T-helper 22 cell (primary cell): Measurements from ENCODE around the gene AGFG2.
"Not testable (repeated sequence)": the region's sequence is repeated elsewhere in the genome, so short reads cannot be mapped to it uniquely, and the experiment has no call there.

Experiments used
- DNase-seq: peaks from one replicate; pipeline ENCODE4 v3.0.0-alpha.2; 2020; ENCODE audit warnings: low read depth

The AGFG2 gene, protein sequence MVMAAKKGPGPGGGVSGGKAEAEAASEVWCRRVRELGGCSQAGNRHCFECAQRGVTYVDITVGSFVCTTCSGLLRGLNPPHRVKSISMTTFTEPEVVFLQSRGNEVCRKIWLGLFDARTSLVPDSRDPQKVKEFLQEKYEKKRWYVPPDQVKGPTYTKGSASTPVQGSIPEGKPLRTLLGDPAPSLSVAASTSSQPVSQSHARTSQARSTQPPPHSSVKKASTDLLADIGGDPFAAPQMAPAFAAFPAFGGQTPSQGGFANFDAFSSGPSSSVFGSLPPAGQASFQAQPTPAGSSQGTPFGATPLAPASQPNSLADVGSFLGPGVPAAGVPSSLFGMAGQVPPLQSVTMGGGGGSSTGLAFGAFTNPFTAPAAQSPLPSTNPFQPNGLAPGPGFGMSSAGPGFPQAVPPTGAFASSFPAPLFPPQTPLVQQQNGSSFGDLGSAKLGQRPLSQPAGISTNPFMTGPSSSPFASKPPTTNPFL

DNA sequence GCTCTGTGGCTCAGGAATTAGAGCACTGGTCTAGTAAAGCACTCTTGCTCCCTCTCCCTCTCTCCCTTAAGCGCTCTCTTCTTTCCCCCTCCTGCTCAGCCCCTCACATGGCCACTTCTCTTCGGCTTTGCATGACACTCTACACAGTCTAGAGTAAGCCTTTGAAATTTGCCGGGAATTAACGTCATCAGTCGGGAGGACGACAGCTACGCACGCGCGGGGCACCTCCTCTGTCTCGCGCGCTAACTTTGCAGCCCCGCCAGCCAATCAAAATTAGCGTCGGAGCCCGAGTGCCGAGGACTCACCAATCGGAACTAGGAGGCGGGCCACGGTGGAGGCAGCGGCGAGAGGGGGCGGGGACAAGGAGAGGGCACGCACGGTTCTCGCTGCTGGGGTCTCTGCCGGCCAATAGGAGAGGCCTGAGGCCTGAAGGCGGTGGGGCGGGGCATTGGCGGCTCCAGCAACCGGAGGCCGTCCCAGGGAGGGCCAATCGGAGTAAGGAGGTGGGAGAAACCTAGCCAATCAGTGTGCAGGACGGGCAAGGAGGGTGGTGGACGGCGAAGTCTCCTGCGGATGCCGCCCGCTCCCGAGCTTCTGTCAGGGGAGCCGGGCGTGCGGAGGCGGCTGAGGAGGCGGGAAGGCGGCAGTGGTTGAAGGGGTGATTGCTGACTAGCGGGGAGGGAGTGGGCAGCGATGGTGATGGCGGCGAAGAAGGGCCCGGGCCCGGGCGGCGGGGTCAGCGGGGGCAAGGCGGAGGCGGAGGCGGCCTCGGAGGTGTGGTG is at the start of gene AGFG2:
TSS of gene AGFG2 (plus strand) at position 550 of the 782 bp plus-strand sequence. CDS start at position 694, 144 bp downstream.
- DNase-seq, result peak; percentile 100

DNA sequence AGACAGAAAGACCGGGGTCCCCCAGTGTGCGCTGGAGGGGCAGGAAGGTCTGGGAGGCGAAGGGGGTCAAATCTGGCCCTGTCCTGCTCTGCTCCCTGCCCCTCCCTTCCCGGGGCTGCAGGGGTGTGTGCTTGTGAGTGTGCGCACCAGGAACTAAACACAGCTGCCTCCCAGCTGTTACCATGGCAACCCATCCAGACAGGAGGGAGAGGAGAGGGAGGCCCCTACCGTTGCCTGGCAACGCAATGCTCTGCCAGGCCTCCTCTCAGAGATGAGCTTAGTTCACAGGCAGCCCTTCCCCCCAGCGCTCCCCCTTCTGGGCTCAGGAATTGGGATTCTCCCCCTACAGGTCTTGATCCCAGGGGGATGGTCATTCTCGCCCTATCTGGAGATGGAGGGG is 49.2 kb upstream of the AGFG2 start:
- peak; percentile 34 for DNase-seq

DNA sequence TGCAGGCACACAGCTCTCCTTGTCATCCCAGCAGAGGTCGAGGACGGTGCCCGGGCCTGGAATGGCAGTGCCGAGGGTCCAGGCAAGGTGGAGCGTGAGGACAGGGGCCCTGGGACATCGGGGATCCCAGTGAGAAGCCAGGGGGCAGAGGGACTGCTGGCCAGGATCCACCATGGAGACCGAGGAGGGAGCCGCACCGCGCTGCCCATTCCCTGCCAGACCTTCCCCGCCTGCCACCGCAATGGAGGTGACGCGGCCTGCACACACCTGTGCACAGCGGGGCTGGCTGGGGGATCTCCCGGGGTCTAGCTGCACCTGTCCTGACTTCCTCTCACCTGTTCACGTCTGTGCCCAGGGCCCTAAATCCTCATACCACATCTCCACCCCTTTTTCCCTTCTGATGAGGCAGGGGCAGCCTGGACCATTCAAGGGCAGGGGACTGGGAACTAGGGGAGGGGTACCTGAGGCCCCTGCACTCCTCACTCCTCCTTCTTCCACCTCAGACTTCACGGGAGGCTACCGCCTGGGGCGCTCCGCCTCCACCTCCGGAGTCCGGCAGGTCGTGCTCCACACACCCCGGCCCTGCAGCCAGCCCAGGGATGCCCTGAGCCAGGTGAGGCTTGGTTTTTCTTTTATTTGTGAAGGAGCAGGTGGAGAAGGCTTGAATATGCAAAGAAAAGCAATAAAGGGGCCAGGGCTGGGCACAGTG is 48.4 kb upstream of the AGFG2 start:
- no peak for DNase-seq

DNA sequence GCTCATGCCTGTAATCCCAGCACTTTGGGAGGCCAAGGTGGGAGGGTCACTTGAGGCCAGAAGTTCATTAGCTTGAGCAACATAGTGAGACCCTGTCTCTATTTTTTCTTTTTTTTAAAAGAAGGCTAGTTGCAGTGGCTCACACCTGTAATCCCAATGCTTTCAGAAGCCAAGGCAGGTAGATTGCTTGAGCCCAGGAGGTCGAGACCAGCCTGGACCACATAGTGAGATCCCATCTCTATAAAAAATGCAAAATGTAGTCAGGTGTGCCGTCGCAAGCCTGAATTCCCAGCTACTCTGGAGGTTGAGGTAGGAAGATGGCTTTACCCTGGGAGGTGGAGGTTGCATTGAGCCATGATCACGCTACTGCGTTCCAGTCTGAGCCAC is 47.8 kb upstream of the AGFG2 start:
- no peak for DNase-seq

DNA sequence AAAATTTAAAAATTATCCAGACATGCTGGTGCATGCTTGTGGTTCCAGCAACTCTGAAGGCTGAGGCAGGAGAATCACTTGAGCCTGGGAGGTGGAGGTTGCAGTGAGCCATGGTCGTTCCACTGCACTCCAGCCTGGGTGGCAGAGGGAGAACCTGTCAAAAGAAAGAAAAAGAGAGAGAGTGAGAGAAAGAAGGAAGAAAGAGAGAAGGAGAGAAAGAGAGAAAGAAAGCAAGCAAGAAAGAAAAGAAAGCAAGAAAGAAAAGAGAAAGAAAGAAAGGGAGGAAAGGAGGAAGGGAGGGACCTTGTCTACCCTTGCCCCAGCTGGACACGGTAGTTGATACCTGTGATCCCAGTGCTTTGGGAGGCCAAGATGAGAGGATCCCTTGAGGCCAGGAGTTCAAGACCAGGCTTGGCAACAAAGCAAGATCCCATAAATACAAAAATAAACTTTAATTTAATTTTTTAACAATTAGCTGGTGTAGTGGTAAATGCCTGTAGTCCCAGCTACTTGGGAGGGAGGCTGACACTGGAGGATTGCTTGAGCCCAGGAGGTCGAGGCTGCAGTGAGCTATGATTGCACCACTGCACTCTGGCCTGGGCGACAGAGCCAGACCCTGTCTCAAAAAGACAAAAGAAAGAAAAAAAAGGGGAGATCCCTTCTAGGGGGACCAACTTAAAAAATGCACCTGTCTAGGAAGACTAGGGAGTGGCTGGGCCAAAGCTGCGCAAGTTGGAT is 46.1 kb upstream of the AGFG2 start:
- DNase-seq, result no peak

DNA sequence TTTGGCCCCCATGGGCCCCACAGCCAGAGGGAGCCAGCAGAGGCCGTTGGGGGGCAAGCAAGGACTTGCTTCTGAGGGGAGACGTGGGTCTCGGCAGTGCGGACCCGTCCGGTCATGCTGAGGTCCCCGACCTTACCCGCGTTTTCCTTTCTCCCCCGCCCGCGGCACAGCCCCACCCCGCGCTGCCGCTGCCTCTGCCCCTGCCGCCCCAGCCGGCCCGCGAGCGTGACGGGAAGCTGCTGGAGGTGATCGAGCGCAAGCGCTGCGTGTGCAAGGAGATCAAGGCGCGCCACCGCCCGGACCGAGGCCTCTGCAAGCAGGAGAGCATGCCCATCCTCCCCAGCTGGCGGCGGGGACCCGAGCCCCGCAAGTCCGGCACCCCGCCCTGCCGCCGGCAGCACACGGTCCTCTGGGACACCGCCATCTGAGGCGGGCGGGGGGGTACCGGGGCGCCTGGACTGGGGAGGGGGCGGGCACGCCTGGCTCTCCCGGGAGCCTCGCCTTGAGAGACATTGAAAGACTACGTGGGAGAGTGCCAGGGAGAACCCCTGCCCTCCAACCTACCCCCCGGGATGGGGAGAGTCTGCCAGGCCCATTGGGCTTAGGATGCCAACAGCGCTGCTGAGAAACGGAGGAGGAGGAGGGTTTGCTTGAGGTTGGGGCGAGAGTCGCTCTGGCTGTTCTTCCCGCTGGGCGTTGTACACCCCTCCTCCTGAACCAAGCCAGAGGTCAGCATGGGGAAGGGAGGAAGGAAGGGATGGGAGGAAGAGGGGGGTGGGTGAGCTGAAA is 45.3 kb upstream of the AGFG2 start:
- DNase-seq, result no peak

DNA sequence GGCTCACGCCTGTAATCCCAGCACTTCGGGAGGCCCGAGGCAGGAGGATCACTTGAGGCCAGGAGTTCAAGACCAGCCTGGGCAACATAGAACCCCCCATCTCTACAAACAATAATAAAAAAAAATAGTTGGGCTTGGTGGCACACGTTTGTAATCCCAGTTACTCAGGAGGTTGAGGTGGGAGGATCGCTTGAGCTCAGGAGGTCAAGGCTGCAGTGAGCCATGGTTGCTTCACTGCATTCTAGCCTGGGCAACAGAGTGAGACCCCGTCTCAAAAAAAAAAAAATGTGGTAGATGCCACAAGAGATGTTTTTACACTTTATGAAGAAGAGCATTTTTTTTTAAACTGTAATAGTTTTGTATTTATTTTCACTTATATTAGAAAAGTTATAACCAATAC is 42.5 kb upstream of the AGFG2 start:
- DNase-seq, result no peak

DNA sequence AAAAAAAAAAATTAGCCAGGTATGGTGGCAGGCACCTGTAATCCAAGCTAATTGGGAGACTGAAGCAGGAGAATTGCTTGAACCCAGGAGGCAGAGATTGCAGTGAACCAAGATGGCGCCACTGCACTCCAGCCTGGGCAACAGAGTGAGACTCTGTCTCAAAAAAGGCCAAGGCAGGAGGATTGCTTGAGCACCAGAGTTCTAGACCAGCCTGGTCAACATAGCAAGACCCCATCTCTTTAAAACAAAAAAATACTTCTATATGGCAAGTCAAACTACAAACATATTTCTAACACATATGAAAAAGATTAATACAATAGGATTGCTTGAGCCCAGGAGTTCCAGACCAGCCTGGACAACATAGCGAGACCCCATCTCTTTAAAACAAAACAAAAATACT is 38.3 kb upstream of the AGFG2 start:
- DNase-seq, result not testable (repeated sequence)

DNA sequence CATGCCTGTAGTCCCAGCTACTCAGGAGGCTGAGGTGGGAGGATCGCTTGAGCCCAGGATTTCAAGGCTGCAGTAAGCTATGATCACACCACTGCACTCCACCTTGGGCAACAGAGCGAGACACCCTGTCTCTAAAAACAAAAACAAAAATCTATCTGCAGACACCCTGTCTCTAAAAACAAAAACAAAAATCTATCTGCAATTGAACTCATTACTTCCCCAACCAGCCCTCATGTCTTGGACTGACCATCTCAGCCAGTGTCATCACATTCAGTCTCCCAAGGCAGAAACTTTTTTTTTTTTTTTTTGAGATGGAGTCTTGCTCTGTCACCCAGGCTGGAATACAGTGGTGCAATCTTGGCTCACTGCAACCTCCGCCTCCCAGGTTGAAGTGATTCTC is 35.0 kb upstream of the AGFG2 start:
- DNase-seq, result not testable (repeated sequence)

DNA sequence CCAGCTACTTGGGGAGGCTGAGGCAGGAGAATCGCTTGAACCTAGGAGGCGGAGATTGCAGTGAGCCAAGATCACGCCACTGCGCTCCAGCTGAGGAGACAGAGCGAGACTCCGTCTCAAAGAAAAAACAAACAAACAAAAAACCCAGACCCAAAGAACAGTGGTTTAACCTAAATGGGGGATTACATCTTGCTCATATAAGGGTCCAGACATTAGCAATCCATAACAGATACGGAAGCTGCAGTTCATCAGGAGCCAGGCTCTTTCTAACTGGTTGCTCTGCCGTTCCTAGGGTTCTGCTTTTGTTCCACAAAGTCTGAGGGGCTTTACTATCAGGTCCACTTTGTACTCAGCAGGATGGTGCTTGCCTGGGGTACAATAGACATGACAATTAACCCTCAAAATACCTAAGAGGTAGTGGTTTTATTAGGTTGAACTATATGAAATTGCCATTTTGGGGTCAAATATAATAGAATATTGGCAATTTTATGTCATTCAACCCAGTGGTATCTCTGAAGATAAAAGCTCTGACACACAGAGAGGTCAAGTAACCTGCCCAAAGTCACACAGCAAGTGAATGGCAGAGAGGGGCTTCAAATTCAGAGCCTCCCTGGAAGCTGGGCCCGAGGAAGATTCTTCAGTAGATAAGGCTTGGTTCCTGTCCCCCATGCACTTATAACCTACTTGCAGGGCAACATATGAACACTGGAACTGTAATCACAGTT is 34.0 kb upstream of the AGFG2 start:
- no peak for DNase-seq

DNA sequence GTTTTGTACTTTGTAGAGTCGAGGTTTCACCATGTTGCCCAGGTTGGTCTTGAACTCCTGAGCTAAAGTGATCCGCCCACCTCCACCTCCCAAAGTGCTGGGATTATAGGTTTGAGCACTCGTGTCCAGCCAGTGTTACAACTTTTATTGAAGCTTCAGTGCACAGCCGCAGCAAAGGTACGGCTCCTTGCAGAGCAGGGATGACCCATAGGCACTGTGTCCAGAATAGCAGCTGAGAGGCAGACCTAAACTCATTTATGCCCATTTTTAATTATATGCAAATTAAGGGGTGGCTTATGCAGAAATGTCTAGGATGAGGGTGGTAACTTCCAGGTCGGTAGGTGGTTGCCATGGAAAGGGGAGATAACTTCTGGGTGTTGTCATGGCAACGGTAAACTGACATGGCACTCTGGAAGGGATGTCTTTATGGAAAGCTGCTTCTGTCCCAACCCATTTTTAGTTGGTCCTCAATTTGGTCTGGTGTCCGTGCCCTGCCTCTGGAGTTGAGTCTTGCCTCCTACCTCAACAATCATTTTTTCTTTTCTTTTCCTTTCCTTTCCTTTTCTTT is 32.6 kb upstream of the AGFG2 start:
- DNase-seq, result no peak

DNA sequence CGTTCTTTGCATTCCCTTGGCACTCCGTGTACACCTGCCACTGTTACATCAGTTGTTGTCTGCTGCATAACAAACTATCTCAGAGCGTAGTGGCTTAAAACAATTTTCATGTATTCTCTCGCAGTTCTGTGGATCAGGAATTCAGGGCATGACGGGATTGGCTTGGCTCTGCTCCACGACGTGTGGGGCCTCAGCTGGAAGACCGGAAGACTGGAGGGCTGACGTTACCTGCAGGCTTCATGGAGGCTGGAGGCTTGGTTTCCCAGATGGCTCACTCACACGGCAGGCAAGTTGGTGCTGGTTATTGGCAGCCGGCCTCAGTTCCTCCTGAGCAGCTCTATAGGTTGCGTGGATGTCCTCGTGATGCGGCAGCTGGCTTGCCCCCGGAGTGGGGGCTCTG is 29.8 kb upstream of the AGFG2 start:
- DNase-seq, result no peak

DNA sequence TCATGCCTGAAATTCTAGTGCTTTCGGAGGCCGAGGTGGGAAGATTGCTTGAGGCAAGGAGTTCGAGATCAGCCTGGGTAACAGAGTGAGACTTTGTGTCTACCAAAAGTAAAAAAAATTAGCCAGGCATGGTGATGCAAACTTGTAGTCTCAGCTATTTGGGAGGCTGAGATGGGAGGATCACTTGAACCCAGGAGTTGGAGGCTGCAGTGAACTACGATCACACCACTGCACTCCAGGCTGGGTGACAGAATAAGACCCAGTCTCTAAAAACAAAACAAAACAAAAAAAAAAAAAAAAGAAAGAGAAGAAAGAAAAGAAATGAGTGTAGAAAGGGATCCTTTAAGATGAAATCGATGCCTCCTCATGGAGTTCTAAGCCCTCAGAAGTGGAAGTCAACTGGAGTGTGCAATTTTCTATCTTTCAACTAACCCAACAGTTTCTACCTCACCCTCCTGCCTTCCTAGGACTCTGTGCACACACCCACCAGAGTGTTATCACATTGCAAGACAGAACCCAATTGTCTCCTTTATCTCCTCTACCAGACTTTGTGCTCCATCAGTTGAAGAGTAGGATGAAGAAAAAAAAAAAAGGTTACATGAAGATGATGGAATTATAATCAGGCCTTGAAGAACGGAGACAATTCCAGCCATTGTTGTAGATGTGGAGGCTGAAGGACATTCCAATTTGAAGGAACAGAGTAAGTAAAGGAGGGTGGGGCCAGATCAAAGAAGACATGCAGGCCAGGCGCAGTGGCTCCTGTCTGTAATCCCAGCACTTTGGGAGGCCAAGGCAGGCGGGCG is 28.4 kb upstream of the AGFG2 start:
- DNase-seq, result no peak

DNA sequence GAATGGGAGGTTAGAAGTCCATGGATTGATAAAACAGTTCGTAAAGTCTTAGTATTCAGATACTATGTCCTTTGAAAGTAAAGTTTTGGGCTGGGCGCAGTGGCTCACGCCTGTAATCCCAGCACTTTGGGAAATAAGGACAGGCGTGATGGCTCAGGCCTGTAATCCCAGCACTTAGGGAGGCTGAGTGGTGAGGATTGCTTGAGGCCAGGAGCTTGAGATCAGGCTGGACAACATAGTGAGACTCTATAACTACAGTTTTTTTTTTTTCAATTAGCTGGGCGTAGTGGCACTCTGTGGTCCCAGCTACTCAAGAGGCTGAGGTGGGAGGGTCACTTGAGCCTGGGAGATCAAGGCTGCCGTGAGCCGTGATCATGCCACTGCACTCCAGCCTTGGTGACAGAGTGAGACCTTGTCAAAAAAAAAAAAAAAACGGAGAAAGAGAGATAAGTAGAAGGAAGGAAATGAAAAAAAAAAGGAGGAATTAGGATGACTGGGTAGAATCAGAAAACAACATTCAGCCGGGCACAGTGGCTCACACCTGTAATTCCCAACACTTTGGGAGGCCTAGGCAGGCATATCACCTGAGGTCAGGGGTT is 25.7 kb upstream of the AGFG2 start:
- no peak for DNase-seq

DNA sequence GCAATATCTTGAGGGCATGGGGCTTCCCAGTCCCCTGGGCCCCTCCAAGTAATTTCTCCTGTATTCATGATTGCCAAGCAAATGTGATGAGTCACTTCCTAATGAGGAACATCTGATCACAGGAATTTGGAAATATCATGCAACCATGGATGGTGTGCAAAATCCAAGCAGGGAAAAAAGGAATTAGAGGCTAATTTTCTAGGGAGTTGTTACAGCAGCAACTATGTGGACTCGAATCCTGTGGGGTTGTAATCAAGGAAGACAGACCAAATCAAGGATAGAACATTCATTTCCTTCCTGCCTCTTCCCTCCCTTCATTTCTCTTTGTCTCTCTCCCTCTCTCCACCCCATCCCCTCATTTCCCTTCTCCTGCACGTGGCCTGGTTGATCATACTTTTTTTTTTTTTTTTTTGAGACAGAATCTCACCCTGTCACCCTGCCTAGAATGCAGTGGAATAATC is 23.9 kb upstream of the AGFG2 start:
- DNase-seq, result no peak

DNA sequence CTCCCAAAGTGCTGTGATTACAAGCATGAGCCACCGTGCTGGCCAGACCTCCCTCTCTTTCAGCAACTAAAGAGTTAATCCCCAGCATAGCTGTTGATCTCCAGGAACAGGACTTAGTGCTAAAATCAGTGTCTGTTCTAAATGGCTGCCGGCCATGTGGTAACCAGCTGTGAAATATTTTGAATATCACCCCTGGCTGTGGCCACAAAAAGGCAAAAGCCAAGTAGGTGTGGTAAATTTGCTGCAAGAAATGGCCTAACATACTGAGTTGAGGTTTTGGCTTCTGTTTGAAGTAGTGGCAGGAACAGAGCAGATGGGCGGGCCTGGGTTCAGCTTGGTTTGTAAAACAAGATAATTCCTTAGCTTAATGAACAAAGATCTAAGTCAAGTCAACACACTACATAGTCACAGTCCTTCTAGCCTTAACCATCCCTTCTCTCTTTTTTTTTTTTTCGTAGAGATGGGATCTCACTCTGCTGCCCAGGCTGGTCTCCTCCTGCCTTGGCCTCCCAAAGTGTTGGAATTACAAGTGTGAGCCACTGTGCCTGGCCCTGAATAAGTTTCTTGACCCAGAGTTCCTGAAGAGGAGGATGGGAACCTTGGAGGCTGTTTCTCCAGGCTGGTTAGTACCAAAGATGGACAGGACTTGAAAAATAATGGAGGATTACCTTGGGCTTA is 22.7 kb upstream of the AGFG2 start:
- DNase-seq, result peak; percentile 19

DNA sequence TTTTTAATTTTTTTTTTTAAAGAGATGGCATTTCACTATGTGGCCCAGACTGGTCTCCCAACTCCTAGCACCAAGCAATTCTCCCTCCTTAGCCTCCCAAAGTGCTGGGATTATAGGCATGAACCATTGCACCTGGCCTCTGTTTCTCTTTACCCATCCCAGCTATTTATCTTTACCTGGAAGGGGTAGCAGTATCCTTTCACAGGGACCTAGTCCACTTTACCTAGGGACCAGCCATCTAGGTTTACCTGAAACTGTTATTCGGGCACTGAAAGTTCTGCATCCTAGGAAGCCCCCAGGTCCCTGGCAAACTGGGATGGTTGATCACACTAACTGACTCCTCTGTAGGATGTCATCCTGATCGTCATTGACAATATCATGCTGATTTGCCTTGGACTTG is 21.7 kb upstream of the AGFG2 start:
- DNase-seq, result no peak

DNA sequence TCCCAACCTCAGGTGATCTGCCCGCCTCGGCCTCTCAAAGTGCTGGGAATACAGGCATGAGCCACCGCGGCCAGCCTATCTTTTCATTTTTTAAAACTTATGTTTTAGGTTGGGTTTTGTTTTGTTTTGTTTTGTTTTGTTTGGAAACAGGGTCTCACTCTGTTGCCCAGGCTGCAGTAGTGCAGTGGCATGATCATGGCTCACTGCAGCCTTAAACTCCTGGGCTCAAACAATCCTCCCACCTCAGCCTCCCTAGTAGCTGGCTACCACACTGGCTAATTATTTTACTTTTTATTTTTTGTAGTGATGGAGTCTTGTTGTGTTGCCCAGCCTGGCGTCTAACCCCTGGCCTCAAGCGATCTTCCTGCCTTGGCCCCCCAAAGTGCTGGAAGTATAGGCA is 19.4 kb upstream of the AGFG2 start:
- DNase-seq, result no peak
